Thyroid gland (tissue), 4 donors: ENCODE data around the gene CLEC2L.

Experiments used
- POLR2A ChIP-seq, 2 donors: fragments of 450-650 bp; IDR thresholded peaks; one replicate each; pipeline ENCODE4 v1.6.1; 2017; ENCODE audit warnings: antibody characterized with exemption in 2 of 2, mild to moderate bottlenecking in 2 of 2, moderate library complexity in 1 of 2
- TF ChIP-seq, protein P1 (sequence below), 6 experiments: fragments of 200-600 bp in 3 of 6; fragments of 450-650 bp in 3 of 6; sonication (generic) in 3 of 6; IDR thresholded peaks; one replicate each; pipeline ENCODE4 v1.5.1; 2016 to 2019; ENCODE audit warnings: antibody characterized with exemption in 6 of 6, mild to moderate bottlenecking in 2 of 6, inconsistent platforms in 1 of 6, moderate library complexity in 1 of 6

DNA sequence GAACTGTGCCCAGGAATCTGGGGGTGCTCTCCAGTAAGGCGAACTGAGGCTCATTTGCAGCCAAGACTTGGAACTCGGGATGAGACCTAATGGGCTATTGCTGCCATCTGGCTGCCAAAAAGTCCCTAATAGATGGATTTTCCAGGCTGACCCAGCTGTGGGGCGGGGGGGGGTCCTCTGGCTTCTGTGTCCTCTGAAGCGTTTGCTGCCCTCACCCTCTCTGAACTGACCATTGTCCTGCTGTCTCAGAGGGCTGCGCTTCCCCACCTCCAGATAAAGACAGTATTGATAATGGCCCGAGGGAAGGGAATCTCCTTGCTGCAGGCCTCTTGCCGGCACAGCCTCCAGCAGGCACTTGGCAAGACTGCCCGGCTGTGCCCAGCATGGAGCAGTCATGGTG, 46.6 kb downstream of the CLEC2L start:
- TF ChIP-seq, protein P1, sequence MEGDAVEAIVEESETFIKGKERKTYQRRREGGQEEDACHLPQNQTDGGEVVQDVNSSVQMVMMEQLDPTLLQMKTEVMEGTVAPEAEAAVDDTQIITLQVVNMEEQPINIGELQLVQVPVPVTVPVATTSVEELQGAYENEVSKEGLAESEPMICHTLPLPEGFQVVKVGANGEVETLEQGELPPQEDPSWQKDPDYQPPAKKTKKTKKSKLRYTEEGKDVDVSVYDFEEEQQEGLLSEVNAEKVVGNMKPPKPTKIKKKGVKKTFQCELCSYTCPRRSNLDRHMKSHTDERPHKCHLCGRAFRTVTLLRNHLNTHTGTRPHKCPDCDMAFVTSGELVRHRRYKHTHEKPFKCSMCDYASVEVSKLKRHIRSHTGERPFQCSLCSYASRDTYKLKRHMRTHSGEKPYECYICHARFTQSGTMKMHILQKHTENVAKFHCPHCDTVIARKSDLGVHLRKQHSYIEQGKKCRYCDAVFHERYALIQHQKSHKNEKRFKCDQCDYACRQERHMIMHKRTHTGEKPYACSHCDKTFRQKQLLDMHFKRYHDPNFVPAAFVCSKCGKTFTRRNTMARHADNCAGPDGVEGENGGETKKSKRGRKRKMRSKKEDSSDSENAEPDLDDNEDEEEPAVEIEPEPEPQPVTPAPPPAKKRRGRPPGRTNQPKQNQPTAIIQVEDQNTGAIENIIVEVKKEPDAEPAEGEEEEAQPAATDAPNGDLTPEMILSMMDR (IDR thresholded peaks at IDR 0.05): peak in 1 of 6 experiments; percentile 3
- no peak for TF ChIP-seq POLR2A (IDR thresholded peaks at IDR 0.05)
